Embryonic facial prominence (tissue), 1 donor: ENCODE measurements around the gene MPC2.
"Not testable (repeated sequence)": the region's sequence is repeated elsewhere in the genome, so short reads cannot be mapped to it uniquely, and the experiment has no call there.

Source experiments
- DNase-seq: peaks from one replicate; pipeline ENCODE4 v3.0.0-alpha.2; 2016; ENCODE audit errors: extremely low spot score

Gene MPC2

DNA sequence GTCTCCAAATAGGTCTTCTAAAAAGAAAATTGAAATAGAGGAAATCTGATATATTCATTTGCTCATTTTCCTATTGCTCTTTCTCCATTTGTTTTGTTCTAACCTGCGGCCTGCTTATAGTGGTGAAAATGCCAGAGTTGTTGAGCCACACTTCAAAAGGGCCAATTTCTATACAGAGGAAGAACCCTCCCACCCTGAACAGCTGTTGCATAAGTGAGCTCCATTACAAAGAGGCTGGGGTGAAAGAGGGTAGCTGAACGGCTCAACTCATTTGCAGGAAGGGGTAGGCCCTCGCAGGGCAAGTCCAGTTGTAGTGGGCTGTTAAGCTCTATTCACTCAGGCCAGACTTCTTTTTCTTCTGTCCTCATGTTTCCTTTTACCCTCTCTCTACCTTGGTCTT lies 31.7 kb downstream of the MPC2 start:
- DNase-seq, result no peak

DNA sequence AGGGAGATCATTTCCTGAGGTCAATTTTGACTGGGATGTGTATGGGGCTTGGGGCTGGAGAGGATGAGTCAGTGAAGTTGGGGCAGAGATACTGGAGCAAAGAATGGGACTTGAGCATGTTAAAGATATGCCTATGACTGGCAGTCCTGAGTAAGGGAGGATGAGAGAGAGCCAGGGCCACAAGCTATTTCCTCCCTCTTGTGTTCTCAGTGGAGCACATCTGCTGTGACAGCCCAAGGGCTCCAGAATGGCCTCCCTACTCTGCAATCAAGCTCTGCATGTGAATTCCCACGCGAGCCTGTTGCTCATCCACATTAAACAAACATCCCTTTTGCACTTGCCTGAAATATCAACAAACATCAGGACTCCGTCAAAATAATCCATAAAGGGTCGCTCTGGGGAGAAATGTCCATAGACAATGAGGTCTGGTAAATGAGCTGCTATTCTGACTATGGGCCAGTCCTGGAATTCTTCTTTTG lies 32.2 kb downstream of the MPC2 start:
- DNase-seq, result no peak

DNA sequence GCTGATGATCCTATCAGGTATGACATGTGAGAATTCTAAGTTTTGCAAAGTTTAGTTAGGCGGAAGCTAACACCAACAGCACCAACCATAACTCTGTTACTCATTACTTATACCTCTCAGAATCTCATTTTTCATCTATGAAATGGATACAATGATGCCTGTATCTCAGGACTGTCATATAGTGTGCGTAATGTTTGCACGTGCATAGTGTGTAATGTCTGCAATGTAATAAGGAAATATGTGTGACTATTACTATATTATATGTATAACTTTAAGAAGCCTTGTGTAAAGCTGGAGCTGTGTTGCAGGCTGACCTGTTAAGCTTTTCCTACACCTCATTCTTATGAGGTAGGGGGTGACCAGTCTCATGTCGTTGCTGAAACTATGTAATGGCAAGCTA lies 36.0 kb downstream of the MPC2 start:
- DNase-seq, result no peak

DNA sequence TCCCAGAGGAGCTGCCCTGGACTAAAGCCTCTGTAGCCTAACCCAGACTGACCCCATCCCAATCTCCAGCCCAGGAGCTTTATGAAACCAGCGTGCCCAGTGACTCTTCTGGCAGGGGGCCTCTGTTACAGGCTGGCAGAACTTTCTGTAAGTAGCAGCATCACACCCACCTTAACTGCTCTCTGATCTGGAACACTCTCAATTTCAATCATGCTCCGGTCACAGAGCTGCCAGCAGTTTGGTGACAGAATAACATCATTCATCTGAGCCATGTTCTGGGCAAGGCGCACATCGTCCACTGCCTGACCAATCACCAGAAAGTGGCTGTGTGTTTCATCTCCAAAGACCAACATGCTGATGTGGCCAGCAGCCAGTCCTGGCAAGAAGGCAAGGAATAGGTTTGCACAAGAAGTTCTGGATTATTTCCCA lies 37.6 kb downstream of the MPC2 start:
- no peak for DNase-seq

DNA sequence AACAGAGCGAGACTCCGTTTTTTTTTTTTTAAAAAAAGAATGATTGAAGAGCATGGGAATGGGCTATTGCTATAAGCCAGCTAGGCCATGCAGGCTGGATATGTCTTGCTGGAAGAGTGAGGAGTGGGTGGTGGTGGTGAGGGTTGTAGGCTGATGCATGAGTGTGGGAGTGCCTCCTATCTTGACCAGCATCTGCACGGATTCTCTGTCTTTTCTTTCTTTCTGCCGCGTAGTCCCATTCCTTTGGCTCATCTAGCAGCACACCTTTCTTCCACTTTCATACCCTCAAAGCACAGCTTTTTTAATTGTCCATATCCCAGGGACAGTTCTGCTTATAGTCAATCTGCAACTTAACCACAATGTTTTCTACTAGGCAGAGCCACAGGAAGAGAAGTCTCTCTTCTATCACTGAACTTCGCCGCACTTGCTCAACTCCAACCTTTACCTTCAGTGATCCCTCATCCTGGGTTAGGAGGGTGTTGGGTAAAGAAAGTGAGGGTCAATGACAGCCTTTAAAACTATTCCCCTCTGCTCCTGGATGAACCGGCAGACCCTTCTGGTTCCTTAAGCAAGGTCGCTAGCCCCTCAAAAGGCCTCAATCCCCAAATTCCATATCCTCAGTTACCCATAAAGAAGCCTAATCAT lies 38.2 kb downstream of the MPC2 start:
- DNase-seq, result no peak

DNA sequence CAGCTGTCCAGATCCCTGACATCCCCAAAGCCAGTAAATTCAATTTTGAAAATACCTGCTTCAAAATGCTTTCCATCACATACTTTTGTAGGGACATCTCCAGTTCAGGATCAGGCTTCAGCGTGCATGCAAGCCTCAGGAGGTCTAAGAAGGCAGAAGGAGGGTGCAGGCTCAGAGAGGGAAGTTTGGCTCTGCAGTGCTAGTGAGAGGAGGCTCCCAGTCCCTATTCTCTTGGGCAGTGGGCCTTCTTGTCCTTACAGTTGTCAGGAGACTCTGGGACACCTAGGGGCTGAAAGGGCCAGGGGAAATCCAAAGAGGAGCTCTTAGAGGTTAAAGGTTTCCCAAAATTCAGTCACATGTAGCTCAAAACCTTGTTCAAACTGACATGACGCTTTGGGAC lies 43.1 kb downstream of the MPC2 start:
- no peak for DNase-seq

DNA sequence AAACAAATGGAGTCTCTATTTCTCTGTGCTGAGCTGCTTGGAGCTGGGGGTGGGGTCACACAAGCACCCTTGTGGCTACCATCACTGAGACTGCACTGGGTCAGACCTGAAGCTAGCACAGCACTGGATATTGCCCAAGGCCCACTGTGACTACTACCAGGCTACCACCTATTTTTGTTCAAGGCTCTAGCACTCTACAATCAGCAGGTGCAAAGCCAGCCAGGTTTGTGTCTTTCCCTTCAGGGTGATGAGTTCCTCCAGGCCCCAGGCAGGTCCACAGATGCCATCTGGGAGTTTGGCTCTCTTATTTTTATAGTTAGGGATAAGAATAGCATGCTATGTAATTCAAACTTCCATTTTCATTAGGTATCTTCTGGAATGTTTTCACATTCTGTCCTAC lies 46.5 kb downstream of the MPC2 start:
- DNase-seq, result no peak

DNA sequence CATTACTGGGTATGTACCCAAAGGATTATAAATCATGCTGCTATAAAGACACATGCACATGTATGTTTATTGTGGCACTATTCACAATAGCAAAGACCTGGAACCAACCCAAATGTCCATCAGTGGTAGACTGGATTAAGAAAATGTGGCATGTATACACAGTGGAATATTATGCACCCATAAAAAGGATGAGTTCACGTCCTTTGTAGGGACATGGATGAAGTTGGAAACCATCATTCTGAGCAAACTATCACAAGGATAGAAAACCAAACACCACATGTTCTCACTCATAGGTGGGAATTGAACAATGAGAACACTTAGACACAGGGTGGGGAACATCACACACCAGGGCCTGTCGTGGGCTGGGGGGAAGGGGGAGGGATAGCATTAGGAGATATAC lies 49.7 kb downstream of the MPC2 start:
- DNase-seq, result not testable (repeated sequence)

DNA sequence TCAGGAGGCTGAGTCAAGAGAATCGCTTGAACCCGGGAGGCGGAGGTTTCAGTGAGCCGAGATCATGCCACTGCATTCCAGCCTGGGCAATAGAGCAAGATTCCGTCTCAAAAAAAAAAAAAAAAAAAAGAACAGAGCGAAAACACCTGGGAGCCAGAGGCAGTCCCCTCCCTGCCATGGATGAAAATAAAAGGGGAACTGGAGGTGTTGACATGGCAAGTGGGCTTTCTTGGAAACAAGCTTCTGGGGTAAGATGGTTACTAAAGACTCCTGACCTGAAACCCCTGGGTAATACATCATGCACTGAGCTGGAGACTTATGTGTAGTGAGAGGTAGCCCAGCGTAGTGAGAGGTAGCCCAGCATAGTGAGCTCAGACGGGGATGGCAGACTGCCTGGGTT lies 54.5 kb downstream of the MPC2 start:
- no peak for DNase-seq

DNA sequence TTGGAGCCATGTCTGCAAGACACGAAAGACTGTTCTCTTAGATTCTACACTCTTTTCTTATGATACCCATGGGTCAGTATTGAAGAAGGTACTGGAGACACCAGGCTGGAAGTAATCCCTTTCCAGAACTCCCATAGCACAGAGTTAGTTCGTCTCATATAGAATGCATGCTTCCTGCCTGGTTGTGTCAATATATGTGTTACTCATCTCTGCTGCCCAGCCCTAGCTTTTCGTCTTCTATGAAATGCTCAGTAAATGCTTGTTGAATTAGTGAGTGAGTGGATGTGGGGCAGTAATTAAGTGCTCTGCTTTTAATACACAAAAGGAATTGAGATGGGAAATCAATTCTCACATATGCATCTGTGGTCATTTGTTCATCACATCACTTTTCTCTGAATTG lies 55.1 kb downstream of the MPC2 start:
- DNase-seq, result no peak

DNA sequence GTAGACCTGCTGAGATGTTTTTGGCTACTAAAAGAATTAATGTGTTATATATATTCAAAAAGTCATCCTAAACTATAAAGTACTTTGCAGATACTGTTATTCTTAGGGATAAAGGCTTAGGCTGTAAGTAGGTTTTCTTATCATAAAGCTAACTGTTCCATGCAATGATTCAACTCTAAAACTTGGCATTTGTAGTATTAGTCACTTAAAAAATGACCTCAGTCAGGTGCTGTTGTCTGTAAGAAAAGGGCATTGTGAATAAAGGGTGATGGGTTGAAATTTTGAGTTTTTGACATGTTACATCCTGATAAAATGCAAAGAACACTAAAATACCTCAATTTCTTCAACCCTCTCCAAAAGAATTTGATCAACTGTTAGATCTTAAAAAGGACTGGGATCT lies 55.8 kb downstream of the MPC2 start:
- DNase-seq, result no peak

DNA sequence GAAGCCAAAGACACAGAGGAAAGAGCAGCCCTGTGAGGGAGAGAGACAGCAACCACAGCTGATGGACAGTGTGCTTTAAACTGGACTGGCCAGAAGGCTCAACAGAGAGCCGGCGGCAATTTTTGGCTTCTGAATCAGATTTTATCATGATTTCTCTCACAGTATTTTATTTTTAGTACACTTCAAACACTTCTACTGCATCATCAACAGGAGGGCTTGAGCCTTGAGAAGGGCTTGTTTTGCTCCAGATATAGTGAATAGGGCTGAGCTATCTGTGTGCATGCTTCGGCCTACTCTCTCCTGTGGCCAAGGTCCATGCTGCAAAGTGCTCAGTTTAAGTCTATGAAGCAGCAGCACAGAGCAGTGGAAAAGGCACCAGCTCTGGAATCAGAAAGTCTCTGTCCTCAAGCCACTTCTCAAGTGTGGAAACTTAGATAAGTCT lies 56.3 kb downstream of the MPC2 start:
- DNase-seq, result no peak

DNA sequence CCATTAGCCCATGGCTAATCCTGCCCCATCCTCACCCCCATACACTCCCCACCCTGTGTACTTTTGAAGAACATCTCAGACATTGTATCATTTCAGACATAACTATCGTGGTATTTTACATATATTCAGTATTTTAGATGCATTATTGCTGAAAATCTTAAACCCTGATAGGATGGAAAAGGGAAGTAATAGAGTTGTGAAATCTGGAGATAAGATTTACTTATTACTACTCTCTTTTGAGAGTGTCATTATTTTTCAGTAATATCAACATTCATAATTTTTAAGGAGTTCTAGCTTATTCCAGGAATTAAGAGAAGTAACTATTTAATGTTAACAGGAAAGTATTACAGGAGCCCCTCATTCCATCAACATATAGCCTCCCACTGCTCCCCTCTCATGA lies 57.4 kb downstream of the MPC2 start:
- no peak for DNase-seq

DNA sequence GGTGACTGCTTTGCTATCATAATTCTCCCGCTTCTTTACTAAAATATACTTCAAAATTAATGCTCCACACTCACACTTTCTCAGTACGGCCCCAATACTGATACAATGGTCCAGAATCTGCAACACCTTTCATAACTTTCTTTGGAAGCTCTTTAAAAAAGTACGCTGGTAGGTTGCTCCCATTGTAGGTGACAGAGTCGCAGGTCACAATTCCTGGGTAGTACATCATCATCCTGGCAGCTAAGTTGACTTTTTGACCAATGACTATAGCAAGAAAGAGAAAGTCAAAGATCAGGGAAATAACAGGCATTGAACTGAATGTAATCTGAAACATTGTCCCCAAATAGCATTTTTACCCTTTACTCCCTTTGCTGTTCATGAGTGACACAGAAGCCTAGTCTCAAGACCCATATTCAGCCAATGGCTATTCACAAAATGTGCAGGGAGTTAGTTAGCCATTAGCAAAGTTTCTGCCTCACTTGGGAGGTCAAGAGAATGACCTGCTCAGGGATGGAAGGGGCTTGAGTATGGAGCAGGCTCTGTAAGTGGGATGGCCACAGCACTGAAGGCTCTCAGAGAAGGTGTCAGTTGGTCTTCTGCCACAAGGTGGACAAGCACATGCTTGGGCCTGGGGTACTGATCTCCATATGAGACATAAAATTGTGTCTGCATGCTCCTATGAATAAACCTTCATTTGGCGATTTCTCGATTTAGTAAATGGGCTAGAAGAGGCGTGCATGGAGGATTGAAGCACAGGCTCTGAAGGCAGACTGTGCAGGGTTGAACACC lies 58.3 kb downstream of the MPC2 start:
- no peak for DNase-seq

DNA sequence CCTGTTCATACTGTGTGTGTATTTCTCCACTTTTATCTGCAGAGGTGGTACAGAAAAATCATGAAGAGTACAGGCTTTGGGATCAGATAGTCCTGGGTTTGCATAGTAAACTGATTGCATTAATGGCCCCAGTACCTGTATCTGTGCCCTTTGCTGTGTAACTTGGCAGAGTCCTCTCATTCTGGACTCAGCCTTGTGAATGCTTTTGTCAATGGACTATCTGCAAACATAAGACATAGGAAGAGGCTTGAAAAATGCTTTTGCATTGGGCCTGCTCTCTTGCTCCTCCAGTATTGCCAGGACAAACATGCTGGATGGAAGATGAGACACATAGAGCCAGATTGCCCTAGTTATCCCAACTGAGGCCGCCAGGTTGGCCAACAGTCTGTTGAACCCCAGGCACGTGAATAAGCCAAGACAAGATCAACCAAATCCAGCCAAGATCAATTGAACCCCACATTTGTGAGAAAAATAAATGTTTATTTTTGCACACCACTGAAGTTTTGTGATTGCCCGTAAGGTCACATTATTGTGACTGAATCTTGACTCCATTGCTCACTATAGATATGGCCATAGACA lies 60.2 kb downstream of the MPC2 start:
- no peak for DNase-seq

DNA sequence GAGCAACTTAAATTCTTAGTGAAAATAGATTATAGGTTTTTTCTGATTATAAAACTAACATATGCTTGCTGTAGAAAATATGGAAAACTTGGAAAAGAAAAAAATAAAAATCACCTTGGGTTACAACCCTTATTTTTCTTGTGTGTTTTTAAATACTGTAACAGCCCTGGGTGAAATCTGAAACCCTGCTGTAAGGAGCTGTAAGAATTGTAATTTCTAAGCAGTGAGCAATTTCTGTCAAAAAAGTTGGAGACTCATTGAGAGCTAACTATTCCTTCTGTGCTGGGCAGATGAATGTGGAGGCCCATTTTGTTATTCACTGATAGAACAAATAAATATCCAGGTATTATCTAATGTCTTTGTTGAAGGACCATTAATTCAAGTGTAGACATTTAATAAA lies 65.5 kb downstream of the MPC2 start:
- no peak for DNase-seq

DNA sequence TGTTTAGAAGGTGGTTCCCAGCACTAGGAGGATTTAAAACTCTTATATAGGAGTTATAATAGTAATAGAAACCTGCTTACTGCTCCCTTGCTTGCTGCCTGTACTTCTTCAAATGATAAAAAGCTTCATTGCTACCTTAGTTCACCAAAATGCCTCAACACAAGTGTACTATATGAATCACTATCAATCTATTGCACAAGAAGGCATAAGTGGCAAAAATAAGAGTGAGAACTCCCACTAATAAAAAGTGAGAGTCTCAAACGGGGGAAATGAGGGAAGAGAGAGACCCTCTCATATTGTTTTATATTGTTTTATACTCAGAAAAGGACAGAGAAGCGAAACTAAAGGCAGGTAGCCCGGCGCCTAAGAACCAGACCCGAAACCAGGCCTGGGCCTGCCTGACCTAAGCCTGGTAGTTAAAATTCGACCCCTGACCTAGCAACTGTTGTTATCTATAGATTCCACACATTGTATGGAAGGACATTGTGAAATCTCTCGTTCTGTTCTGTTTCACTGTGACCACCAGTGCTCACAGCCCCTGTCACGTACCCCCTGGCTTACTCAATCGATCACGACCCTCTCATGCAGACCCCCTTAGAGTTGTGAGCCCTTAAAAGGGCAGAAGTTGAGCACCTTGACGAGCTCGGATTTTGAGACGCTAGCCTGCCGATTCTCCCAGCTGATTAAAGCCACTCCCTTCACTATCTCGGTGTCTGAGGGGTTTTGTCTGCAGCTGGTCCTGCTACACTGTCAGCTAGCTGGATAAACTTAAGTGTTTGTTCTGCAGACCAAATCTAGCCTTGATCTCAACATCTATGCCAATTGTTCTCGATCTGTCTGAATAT lies 67.5 kb downstream of the MPC2 start:
- not testable (repeated sequence) for DNase-seq

DNA sequence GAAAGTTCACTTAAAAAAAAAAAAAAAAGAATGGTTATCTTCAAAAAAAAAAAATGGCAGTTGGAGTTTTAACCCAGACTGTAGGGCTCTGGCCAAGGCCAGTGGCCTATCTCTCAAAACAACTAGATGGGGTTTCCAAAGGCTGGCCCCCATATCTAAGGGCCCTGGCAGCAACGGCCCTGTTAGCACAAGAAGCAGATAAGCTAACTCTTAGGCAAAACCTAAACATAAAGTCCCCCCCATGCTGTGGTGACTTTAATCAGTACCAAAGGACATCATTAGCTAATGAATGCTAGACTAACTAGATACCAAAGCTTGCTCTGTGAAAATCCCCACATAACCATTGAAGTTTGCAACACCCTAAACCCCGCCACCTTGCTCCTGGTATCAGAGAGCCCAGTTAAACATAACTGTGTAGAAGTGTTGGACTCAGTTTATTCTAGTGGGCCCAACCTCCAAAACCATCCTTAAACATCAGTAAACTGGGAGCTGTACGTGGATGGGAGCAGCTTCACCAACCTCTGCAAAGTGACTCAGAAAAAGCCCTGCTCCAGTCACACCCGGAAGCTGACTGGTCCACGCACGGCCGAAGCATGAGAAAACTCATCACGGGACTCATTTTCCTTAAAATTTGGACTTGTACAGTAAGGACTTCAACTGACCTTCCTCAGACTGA lies 70.0 kb downstream of the MPC2 start:
- not testable (repeated sequence) for DNase-seq
